GM12874 (cell line): Measurements from ENCODE around the gene MEGF6.

Experiments used
- CTCF ChIP-seq: IDR thresholded peaks from 2 replicates; pipeline ENCODE4 v1.5.1; 2011; ENCODE audit warnings: low read depth, mild to moderate bottlenecking, control low read depth, low read length, moderate library complexity; ENCODE audit not compliant: insufficient read depth

MEGF6 gene

GRCh38 chr1:3477241-3477995, 133.9 kb downstream of the MEGF6 start:
- TF ChIP-seq CTCF: no peak

- no peak for TF ChIP-seq CTCF
These were observed 134.6 kb downstream of the MEGF6 start for GRCh38 chr1:3476666-3477065.

- TF ChIP-seq CTCF: no peak
These were observed 135.3 kb downstream of the MEGF6 start for GRCh38 chr1:3475839-3476573.

DNA sequence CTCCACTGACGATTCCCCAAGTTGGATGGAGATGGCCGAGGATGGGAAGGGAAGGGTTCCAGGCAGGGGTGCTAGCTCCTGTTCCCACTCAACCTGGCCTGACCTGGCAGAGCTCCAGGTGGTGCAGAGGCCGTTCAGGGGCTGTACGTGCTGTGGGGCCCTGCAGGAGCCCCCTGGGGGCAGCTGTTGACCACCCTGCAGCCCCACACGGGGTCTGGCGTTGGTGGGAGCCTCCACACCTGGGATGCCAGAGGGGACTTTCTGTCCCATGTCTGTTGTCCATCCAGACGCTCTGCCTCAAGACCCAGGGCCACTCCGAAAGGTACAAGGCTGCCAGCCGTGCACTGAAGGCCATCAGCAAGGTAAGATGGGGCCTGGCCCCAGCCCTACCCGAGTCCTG, 136.9 kb downstream of the MEGF6 start:
- TF ChIP-seq CTCF: no peak

GRCh38 chr1:3474016-3474415, 137.3 kb downstream of the MEGF6 start:
- no peak for TF ChIP-seq CTCF

GRCh38 chr1:3473381-3473844, 137.9 kb downstream of the MEGF6 start:
- TF ChIP-seq CTCF: no peak

GRCh38 chr1:3472906-3473305, 138.4 kb downstream of the MEGF6 start:
- TF ChIP-seq CTCF: no peak
